Measurements from ENCODE around the gene HLX. TPM values are rescaled to one million over a fixed set of nuclear protein-coding genes. Genes with fewer than 3 reads are reported as not detected.

Gene HLX
- total RNA-seq, 1 experiment from 2014 or later: 4.0 TPM

DNA sequence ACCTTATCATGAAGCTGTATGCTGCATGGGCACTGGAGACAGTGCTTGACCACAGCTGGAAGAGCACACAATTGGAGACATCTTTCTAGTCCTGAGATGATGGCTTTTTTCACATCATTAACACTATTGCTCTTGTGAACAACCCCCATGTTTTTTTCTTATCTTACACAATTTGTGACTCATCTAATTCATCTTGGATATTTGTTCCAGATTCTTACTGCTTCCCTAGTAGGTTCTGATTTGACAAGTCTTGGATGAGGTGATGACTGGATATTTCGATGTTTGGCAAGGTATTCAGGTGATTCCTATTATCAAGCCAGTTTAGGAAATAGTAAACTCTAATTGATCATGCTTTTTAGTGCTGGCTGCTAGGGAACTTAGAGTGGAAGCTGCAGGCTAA is 23.7 kb downstream of the HLX start:
- POLR2A ChIA-PET (ENCODE audit: unreplicated experiment): no interaction called here

GRCh38 chr1:220904876-220905275 is 25.6 kb downstream of the HLX start:
- H3K27me3 ChIP-seq (ENCODE audit: low read length): no peaks in the 10 kb centered on the region
- TF ChIP-seq EZH2phosphoT487 (IDR thresholded peaks at IDR 0.05; ENCODE audit: borderline replicate concordance, low read length) (no peak), EZH2 (IDR thresholded peaks at IDR 0.05; ENCODE audit: low read length, unreplicated experiment) (no peak), CTCF (conservative IDR thresholded peaks at IDR 0.05; ENCODE audit: low read depth, low read length) (no peak)
- ATAC-seq (no peak), DNase-seq (no peak)
- intact Hi-C loops (cut with micrococcal nuclease): loop anchor here (5.0 kb wide), 1 partner anchor 197 kb away; no protein-coding TSS in a partner anchor
- H3K36me3 ChIP-seq (ENCODE audit: low read depth, low read length): no peaks in the 10 kb centered on the region
- H4K20me1 ChIP-seq (ENCODE audit: low read length): no peaks in the 10 kb centered on the region
- H3K4me1 ChIP-seq (ENCODE audit: insufficient read depth, low read length): peaks cover 24% of the 10 kb centered on the region
- H3K9ac ChIP-seq (ENCODE audit: low read length): no peak overlapping the region
- no peaks in the 10 kb centered on the region for H3K79me2 ChIP-seq (ENCODE audit: low read length)
- ChIA-PET CTCF (no interaction called here), POLR2A (ENCODE audit: unreplicated experiment) (no interaction called here)
- no peaks in the 10 kb centered on the region for H3K9me3 ChIP-seq (ENCODE audit: low read length)
- BruUV-seq (replicated peaks): no TSS peak
- H3K4me3 ChIP-seq (ENCODE audit: low read length): no peak overlapping the region
- H3K27ac ChIP-seq (ENCODE audit: low read length): no peak overlapping the region
- H2AFZ ChIP-seq (ENCODE audit: low read length): no peak overlapping the region
- H3K9me2 ChIP-seq (replicated peaks; ENCODE audit: low read length): 0 out of 2 replicates have a peak, but pooled peaks cover 5% of the 10 kb centered on the region
- H3F3A ChIP-seq (ENCODE audit: low read length, unreplicated experiment): peaks cover 6% of the 10 kb centered on the region
- H3K4me2 ChIP-seq (ENCODE audit: low read length): no peak overlapping the region

More for the DNA sequence above, 23.7 kb downstream of the HLX start:
- TF ChIP-seq EZH2phosphoT487 (IDR thresholded peaks at IDR 0.05; ENCODE audit: borderline replicate concordance, low read length) (no peak), EZH2 (IDR thresholded peaks at IDR 0.05; ENCODE audit: low read length, unreplicated experiment) (no peak), CTCF (conservative IDR thresholded peaks at IDR 0.05; ENCODE audit: low read depth, low read length) (no peak)
- no TSS peak for BruUV-seq (replicated peaks)
- Histone ChIP-seq H3K27me3 (ENCODE audit: low read length) (no peaks in the 10 kb centered on the region), H3K27ac (ENCODE audit: low read length) (no peak overlapping the region), H3K4me2 (ENCODE audit: low read length) (no peak overlapping the region), H2AFZ (ENCODE audit: low read length) (no peak overlapping the region), H3K4me3 (ENCODE audit: low read length) (no peak overlapping the region), H3K9me3 (ENCODE audit: low read length) (no peaks in the 10 kb centered on the region), H3K4me1 (ENCODE audit: insufficient read depth, low read length) (peaks cover 24% of the 10 kb centered on the region), H3K79me2 (ENCODE audit: low read length) (no peaks in the 10 kb centered on the region), H3K36me3 (ENCODE audit: low read depth, low read length) (no peaks in the 10 kb centered on the region), H3K9ac (ENCODE audit: low read length) (no peak overlapping the region), H3F3A (ENCODE audit: low read length, unreplicated experiment) (peaks cover 6% of the 10 kb centered on the region), H4K20me1 (ENCODE audit: low read length) (no peaks in the 10 kb centered on the region), H3K9me2 (replicated peaks; ENCODE audit: low read length) (0 out of 2 replicates have a peak, but pooled peaks cover 5% of the 10 kb centered on the region)
- intact Hi-C loops (cut with micrococcal nuclease): no loop called here
- CTCF ChIA-PET: no interaction called here
- DNase-seq: peak; percentile 19
- no peak for ATAC-seq

DNA sequence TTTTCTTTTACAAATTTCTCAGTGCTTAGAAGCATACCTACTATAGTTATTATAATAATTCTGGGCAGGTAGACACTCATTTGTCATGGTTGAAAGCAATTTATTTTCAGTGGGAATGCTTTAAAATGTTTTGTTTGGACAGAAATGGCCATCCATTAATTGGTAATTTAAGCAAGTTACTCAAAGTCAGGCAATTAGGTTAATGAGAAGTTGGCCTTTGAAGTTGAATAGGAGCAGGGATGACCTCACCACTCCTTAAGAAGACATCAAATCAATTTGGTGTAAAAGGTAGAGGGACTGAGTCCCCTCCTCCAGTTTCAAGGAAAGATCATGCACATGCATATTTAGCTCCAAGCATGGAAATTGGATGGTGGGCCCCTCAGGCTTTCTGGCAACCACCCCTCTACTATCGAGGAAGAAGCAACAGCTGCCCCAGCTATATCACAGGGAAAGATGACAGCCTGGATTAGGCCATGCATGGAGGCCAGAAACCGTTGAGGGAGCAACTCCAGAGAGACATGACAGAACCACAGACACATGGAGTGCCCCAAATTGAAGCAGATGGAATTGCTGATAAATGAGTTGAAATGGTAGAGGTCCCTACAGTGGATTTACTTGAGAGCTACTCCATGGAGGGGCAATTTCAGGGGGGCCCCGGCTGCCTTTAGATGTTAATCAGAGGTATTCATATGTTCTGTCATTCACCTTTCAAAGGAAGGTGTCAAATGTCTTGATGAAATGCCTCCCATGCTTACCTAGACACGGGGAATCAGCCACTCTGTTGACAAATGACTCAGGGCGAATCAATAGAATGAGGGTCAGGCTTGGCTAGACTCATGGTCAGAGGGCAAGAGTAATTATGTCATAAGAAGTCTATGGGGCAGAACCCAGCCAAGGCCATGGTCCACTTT is 26.7 kb downstream of the HLX start:
- peak; percentile 69 for ATAC-seq
- CTCF ChIA-PET: no interaction called here
- POLR2A ChIA-PET (ENCODE audit: unreplicated experiment): interaction anchor here (0.6 kb wide), 1 partner anchor 489 kb away, joined by 3 read pairs; no protein-coding TSS in a partner anchor

More for the DNA sequence above, 26.7 kb downstream of the HLX start:
- Histone ChIP-seq H4K20me1 (ENCODE audit: low read length) (no peaks in the 10 kb centered on the region), H3K9ac (ENCODE audit: low read length) (no peak overlapping the region), H3K9me2 (replicated peaks; ENCODE audit: low read length) (0 out of 2 replicates have a peak, but pooled peaks cover 2% of the 10 kb centered on the region), H2AFZ (ENCODE audit: low read length) (no peak overlapping the region), H3K4me2 (ENCODE audit: low read length) (peak overlapping the region; percentile 45), H3K27me3 (ENCODE audit: low read length) (no peaks in the 10 kb centered on the region), H3K36me3 (ENCODE audit: low read depth, low read length) (no peaks in the 10 kb centered on the region), H3K9me3 (ENCODE audit: low read length) (no peaks in the 10 kb centered on the region), H3F3A (ENCODE audit: low read length, unreplicated experiment) (peaks cover 6% of the 10 kb centered on the region), H3K79me2 (ENCODE audit: low read length) (no peaks in the 10 kb centered on the region), H3K4me1 (ENCODE audit: insufficient read depth, low read length) (peaks cover 24% of the 10 kb centered on the region), H3K4me3 (ENCODE audit: low read length) (no peak overlapping the region), H3K27ac (ENCODE audit: low read length) (peak overlapping the region; percentile 73)
- intact Hi-C loops (cut with micrococcal nuclease): loop anchor here (2.0 to 5.0 kb wide), 3 partner anchors 27 to 196 kb away; partner anchors contain the start of gene HLX
- BruUV-seq (replicated peaks): no TSS peak
- TF ChIP-seq CTCF (conservative IDR thresholded peaks at IDR 0.05; ENCODE audit: low read depth, low read length) (no peak), EZH2phosphoT487 (IDR thresholded peaks at IDR 0.05; ENCODE audit: borderline replicate concordance, low read length) (no peak), EZH2 (IDR thresholded peaks at IDR 0.05; ENCODE audit: low read length, unreplicated experiment) (no peak)
- peak; percentile 87 for DNase-seq

Data from PC-3 (cell line).